HepG2 (cell line): ENCODE results near the gene HSD3B7. TPM values are rescaled to one million over a fixed set of nuclear protein-coding genes. Genes with fewer than 3 reads are reported as not detected.

Experiments used
- ATF7-NPFF ChIP-seq: sonication (generic); formaldehyde crosslinking; IDR thresholded peaks from 2 replicates; pipeline ENCODE4 v1.8.1; 2023; ENCODE audit warnings: mild to moderate bottlenecking, low read depth, missing genetic modification reagents, moderate library complexity
- CENPBD1 ChIP-seq: sonication (generic); formaldehyde crosslinking; IDR thresholded peaks from 2 replicates; pipeline ENCODE4 v1.8.0; 2022; ENCODE audit warnings: missing genetic modification reagents, low read depth, mild to moderate bottlenecking, borderline replicate concordance
- DPF2 ChIP-seq: sonication (generic); formaldehyde crosslinking; IDR thresholded peaks from 2 replicates; pipeline ENCODE4 v1.4.0; 2020; ENCODE audit warnings: mild to moderate bottlenecking, low read depth, missing genetic modification reagents, borderline replicate concordance
- ETV5 ChIP-seq: IDR thresholded peaks from 2 replicates; pipeline ENCODE4 v1.6.1; 2018; ENCODE audit warnings: missing biosample characterization, missing genetic modification reagents, inconsistent platforms, borderline replicate concordance
- GFI1 ChIP-seq: sonication (generic); formaldehyde crosslinking; IDR thresholded peaks from 2 replicates; pipeline ENCODE4 v1.5.0; 2020; ENCODE audit warnings: missing genetic modification reagents, mild to moderate bottlenecking, borderline replicate concordance
- MAF1 ChIP-seq: sonication (generic); formaldehyde crosslinking; IDR thresholded peaks from 2 replicates; pipeline ENCODE4 v1.5.0; 2020; ENCODE audit warnings: missing genetic modification reagents, borderline replicate concordance
- PHF5A ChIP-seq: IDR thresholded peaks from one replicate; pipeline ENCODE4 v1.6.1; 2018; ENCODE audit warnings: low read depth, missing genetic modification reagents; ENCODE audit not compliant: unreplicated experiment
- POLR2G ChIP-seq: fragments of 200-400 bp; formaldehyde crosslinking; IDR thresholded peaks from 2 replicates; pipeline ENCODE4 v1.6.1; 2018; ENCODE audit warnings: mild to moderate bottlenecking, low read depth, low read length, moderate library complexity
- RAD51 ChIP-seq: fragments of 450-650 bp; IDR thresholded peaks from 2 replicates; pipeline ENCODE4 v1.6.1; 2016; ENCODE audit warnings: borderline replicate concordance
- RARA ChIP-seq: IDR thresholded peaks from 2 replicates; pipeline ENCODE4 v1.6.1; 2016; ENCODE audit warnings: missing genetic modification reagents, missing compliant biosample characterization
- SMARCE1 ChIP-seq: fragments of 450-650 bp; IDR thresholded peaks from 2 replicates; pipeline ENCODE4 v1.6.1; 2017; ENCODE audit warnings: borderline replicate concordance
- SOX5 ChIP-seq: IDR thresholded peaks from 2 replicates; pipeline ENCODE4 v1.6.1; 2016; ENCODE audit warnings: borderline replicate concordance
- SP4 ChIP-seq: sonication (generic); formaldehyde crosslinking; IDR thresholded peaks from 2 replicates; pipeline ENCODE4 v1.8.1; 2023; ENCODE audit warnings: mild to moderate bottlenecking, missing genetic modification reagents
- ZFP36L1 ChIP-seq: sonication (generic); formaldehyde crosslinking; IDR thresholded peaks from 2 replicates; pipeline ENCODE4 v1.8.0; 2022; ENCODE audit warnings: mild to moderate bottlenecking, missing genetic modification reagents, moderate library complexity
- ZNF10 ChIP-seq: sonication (generic); formaldehyde crosslinking; IDR thresholded peaks from 2 replicates; pipeline ENCODE4 v1.4.0; 2020; ENCODE audit warnings: mild to moderate bottlenecking, low read depth, missing genetic modification reagents, borderline replicate concordance
- ZNF124 ChIP-seq: sonication (generic); formaldehyde crosslinking; IDR thresholded peaks from 2 replicates; pipeline ENCODE4 v1.4.0; 2020; ENCODE audit warnings: missing genetic modification reagents
- ZNF205 ChIP-seq: IDR thresholded peaks from 2 replicates; pipeline ENCODE4 v1.6.1; 2018; ENCODE audit warnings: missing biosample characterization, missing genetic modification reagents
- ZNF225 ChIP-seq: sonication (generic); formaldehyde crosslinking; IDR thresholded peaks from 2 replicates; pipeline ENCODE4 v1.4.0; 2020; ENCODE audit warnings: mild to moderate bottlenecking, missing genetic modification reagents
- ZNF251 ChIP-seq: sonication (generic); formaldehyde crosslinking; IDR thresholded peaks from 2 replicates; pipeline ENCODE4 v1.9.0; 2021; ENCODE audit warnings: mild to moderate bottlenecking, missing genetic modification reagents
- ZNF253 ChIP-seq: sonication (generic); formaldehyde crosslinking; IDR thresholded peaks from 2 replicates; pipeline ENCODE4 v1.8.0; 2022; ENCODE audit warnings: mild to moderate bottlenecking, missing genetic modification reagents, borderline replicate concordance
- ZNF292 ChIP-seq: sonication (generic); formaldehyde crosslinking; IDR thresholded peaks from 2 replicates; pipeline ENCODE4 v1.8.1; 2022; ENCODE audit warnings: mild to moderate bottlenecking, low read depth, missing genetic modification reagents, borderline replicate concordance
- ZNF333 ChIP-seq: sonication (generic); formaldehyde crosslinking; IDR thresholded peaks from 2 replicates; pipeline ENCODE4 v1.4.0; 2020; ENCODE audit warnings: mild to moderate bottlenecking, missing genetic modification reagents, borderline replicate concordance
- ZNF337 ChIP-seq: sonication (generic); formaldehyde crosslinking; IDR thresholded peaks from 2 replicates; pipeline ENCODE4 v1.5.1; 2020; ENCODE audit warnings: missing genetic modification reagents, low read depth, mild to moderate bottlenecking, borderline replicate concordance
- ZNF44 ChIP-seq: sonication (generic); formaldehyde crosslinking; IDR thresholded peaks from 2 replicates; pipeline ENCODE4 v1.5.1; 2020; ENCODE audit warnings: mild to moderate bottlenecking, missing genetic modification reagents
- ZNF792 ChIP-seq: IDR thresholded peaks from 2 replicates; pipeline ENCODE4 v1.6.1; 2016
- ZNF878 ChIP-seq: sonication (generic); formaldehyde crosslinking; IDR thresholded peaks from 2 replicates; pipeline ENCODE4 v1.8.1; 2023; ENCODE audit warnings: mild to moderate bottlenecking, missing genetic modification reagents, moderate library complexity
- polyA plus RNA-seq, 8 experiments: library from polyadenylated mRNA; depleted of rRNA in 3 of 8; stranded (reverse) in 7 of 8; unstranded in 1 of 8; fragments of >200 nt; fragmentation: Illumina TruSeq in 4 of 8; extraction: Trizol in 4 of 8; gene quantifications; 2 replicates each; pipeline versions ENCODE4 v1.2.1 to v1.2.3, GENCODE V29; 2011 to 2016; ENCODE audit warnings: low read depth in 4 of 8, missing spikeins in 1 of 8, mixed read lengths in 1 of 8; ENCODE audit not compliant: insufficient read depth in 1 of 8
- total RNA-seq, 5 experiments: library from RNA; depleted of rRNA; stranded (reverse); fragments of >200 nt; fragmentation: Illumina TruSeq; extraction: Trizol; gene quantifications; 2 replicates each; pipeline ENCODE4 v1.2.3, GENCODE V29; 2016; ENCODE audit warnings: low read depth in 1 of 5
- TF ChIP-seq, protein P1 (sequence below), 2 experiments: sonication (generic) in 1 of 2; formaldehyde crosslinking in 1 of 2; IDR thresholded peaks; 2 replicates each; pipeline versions ENCODE4 v1.5.1 to v1.6.1; 2011 to 2020; ENCODE audit warnings: borderline replicate concordance in 1 of 2, low read depth in 1 of 2, low read length in 1 of 2, mild to moderate bottlenecking in 1 of 2, missing genetic modification reagents in 1 of 2, moderate library complexity in 1 of 2
- TF ChIP-seq, protein P2 (sequence below): sonication (generic); formaldehyde crosslinking; IDR thresholded peaks from 2 replicates; pipeline ENCODE4 v1.4.0; 2020; ENCODE audit warnings: missing genetic modification reagents

HSD3B7 gene
- total and polyA plus RNA-seq, 2 of the 13 experiments (the other 11 are each of a cell fraction or from before 2014, with no cell fraction given) = 32.9 to 69.7 TPM

GRCh38 chr16:30996985-30997724 lies 12.1 kb downstream of the HSD3B7 start (continued):
- TF ChIP-seq, protein P1, sequence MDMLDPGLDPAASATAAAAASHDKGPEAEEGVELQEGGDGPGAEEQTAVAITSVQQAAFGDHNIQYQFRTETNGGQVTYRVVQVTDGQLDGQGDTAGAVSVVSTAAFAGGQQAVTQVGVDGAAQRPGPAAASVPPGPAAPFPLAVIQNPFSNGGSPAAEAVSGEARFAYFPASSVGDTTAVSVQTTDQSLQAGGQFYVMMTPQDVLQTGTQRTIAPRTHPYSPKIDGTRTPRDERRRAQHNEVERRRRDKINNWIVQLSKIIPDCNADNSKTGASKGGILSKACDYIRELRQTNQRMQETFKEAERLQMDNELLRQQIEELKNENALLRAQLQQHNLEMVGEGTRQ (IDR thresholded peaks at IDR 0.05; ENCODE audit: low read depth, low read length) = no peak
- TF ChIP-seq, protein P1 (CRISPR knock-in tag; IDR thresholded peaks at IDR 0.05; ENCODE audit: borderline replicate concordance) = no peak; the same call in 1 of the 2 replicates
- peak; percentile 25 for TF ChIP-seq ETV5 (CRISPR knock-in tag)
- no peak for TF ChIP-seq CENPBD1 (CRISPR knock-in tag)
- TF ChIP-seq ZFP36L1 (CRISPR knock-in tag) = no peak; the same call in 1 of the 2 replicates
- peak; percentile 51; the same call in 1 of the 2 replicates for TF ChIP-seq ZNF205 (CRISPR knock-in tag)
- no peak for TF ChIP-seq ZNF878 (CRISPR knock-in tag)
- TF ChIP-seq ZNF333 = peak; percentile 50
- TF ChIP-seq ZNF337 = no peak
- no peak for TF ChIP-seq RARA (CRISPR knock-in tag)
- TF ChIP-seq ZNF251 = peak; percentile 10; the same call in 1 of the 2 replicates
- TF ChIP-seq SMARCE1 = no peak
- no peak for TF ChIP-seq ZNF225
- TF ChIP-seq RAD51 = no peak
- peak; percentile 71; the same call in 1 of the 2 replicates for TF ChIP-seq ZNF792 (CRISPR knock-in tag)
- TF ChIP-seq ZNF10 (CRISPR knock-in tag) = no peak
- peak; percentile 62; the same call in 1 of the 2 replicates for TF ChIP-seq ZNF292 (CRISPR knock-in tag)
- TF ChIP-seq GFI1 (CRISPR knock-in tag) = peak; percentile 58; the same call in 1 of the 2 replicates
- TF ChIP-seq, protein P2, sequence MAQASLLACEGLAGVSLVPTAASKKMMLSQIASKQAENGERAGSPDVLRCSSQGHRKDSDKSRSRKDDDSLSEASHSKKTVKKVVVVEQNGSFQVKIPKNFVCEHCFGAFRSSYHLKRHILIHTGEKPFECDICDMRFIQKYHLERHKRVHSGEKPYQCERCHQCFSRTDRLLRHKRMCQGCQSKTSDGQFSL = peak; percentile 79; the same call in 1 of the 2 replicates
- TF ChIP-seq PHF5A = no peak
- peak; percentile 82 for TF ChIP-seq SP4 (CRISPR knock-in tag)
- TF ChIP-seq ZNF124 = no peak
- TF ChIP-seq MAF1 (CRISPR knock-in tag) = 0 out of 2 replicates have a peak, but pooled peaks have one; percentile 61
- TF ChIP-seq ZNF44 = 0 out of 2 replicates have a peak, but pooled peaks have one; percentile 29
- TF ChIP-seq ZNF253 = peak; percentile 71; the same call in 1 of the 2 replicates
- no peak for TF ChIP-seq SOX5 (CRISPR knock-in tag)
- no peak for TF ChIP-seq DPF2 (CRISPR knock-in tag)
- TF ChIP-seq POLR2G = peak; percentile 78
- peak; percentile 18; the same call in 1 of the 2 replicates for TF ChIP-seq ATF7-NPFF (CRISPR knock-in tag)
